NK-92 (cell line): ENCODE measurements around the gene PPP1R16B.

Source experiments
- DNase-seq: peaks from one replicate; lab custom pipeline; 2025; ENCODE audit not compliant: unreplicated experiment; lab: John Stamatoyannopoulos, UW

PPP1R16B gene

GRCh38 chr20:38874460-38875174, 69.1 kb downstream of the PPP1R16B start:
- no peak for DNase-seq

GRCh38 chr20:38875175-38875993, 69.9 kb downstream of the PPP1R16B start:
- DNase-seq, result no peak

- no peak for DNase-seq
Measured at GRCh38 chr20:38877483-38877882, 72.0 kb downstream of the PPP1R16B start.

GRCh38 chr20:38878866-38879265, 73.4 kb downstream of the PPP1R16B start:
- no peak for DNase-seq

GRCh38 chr20:38880952-38881735, 75.6 kb downstream of the PPP1R16B start:
- no peak for DNase-seq

- no peak for DNase-seq
Measured at GRCh38 chr20:38881806-38882440, 76.4 kb downstream of the PPP1R16B start.

- no peak for DNase-seq
Measured at GRCh38 chr20:38882600-38882999, 77.1 kb downstream of the PPP1R16B start.

GRCh38 chr20:38883081-38883980, 77.8 kb downstream of the PPP1R16B start:
- no peak for DNase-seq

- DNase-seq, result no peak
Measured at GRCh38 chr20:38883981-38884733, 78.7 kb downstream of the PPP1R16B start.

GRCh38 chr20:38885357-38885756, 79.9 kb downstream of the PPP1R16B start:
- DNase-seq, result no peak

- no peak for DNase-seq
Measured at GRCh38 chr20:38888059-38888831, 82.7 kb downstream of the PPP1R16B start.

GRCh38 chr20:38889050-38889449, 83.6 kb downstream of the PPP1R16B start:
- DNase-seq, result no peak

- no peak for DNase-seq
Measured at GRCh38 chr20:38889792-38890496, 84.4 kb downstream of the PPP1R16B start.

- DNase-seq, result no peak
Measured at GRCh38 chr20:38890497-38890818, 85.0 kb downstream of the PPP1R16B start.

- no peak for DNase-seq
Measured at GRCh38 chr20:38892091-38892981, 86.8 kb downstream of the PPP1R16B start.

GRCh38 chr20:38893056-38893564, 87.6 kb downstream of the PPP1R16B start:
- DNase-seq, result no peak

GRCh38 chr20:38893565-38894090, 88.1 kb downstream of the PPP1R16B start:
- DNase-seq, result no peak
